IMR-90 (cell line): Measurements from ENCODE around the gene RMI1. TPM values are rescaled to one million over a fixed set of nuclear protein-coding genes. Genes with fewer than 3 reads are reported as not detected.

Experiments used
- ATAC-seq: fragments of 200-7000 bp; cut with Tn5 transposase; 2 replicates; pipeline ENCODE4 v1.9.1; 2020; ENCODE audit warnings: low read depth, mild to moderate bottlenecking, moderate library complexity
- BruUV-seq: library from RNA; stranded (reverse); fragments of 400-500 nt; replicated peaks from 2 replicates; lab custom pipeline; 2021; lab: Mats Ljungman, UMichigan
- CTCF ChIA-PET: fragments of 300-600 bp; formaldehyde crosslinking; extraction: SDS; loops from one replicate; lab custom pipeline; 2021; ENCODE audit warnings: antibody characterized with exemption; lab: Yijun Ruan, JAX
- POLR2A ChIA-PET: fragments of 300-600 bp; sonication (Branson Sonifier 250); formaldehyde crosslinking; loops from one replicate; lab custom pipeline; 2022; ENCODE audit warnings: antibody characterized with exemption; ENCODE audit not compliant: unreplicated experiment; lab: Charles Lee
- DNase-seq: peaks from one replicate; pipeline ENCODE4 v3.0.0; 2013
- H2AFZ ChIP-seq: replicated peaks from 2 replicates; pipeline ENCODE3; 2013; ENCODE audit warnings: low read length, mild to moderate bottlenecking; ENCODE audit not compliant: poor library complexity
- H2AK5ac ChIP-seq: 2 replicates; pipeline ENCODE4 v1.6.1; 2013; ENCODE audit warnings: low read depth, low read length, inconsistent platforms
- H2AK9ac ChIP-seq: replicated peaks from 2 replicates; pipeline ENCODE3; 2013; ENCODE audit warnings: mild to moderate bottlenecking, low read depth, low read length, moderate library complexity; ENCODE audit not compliant: poor library complexity
- H2BK120ac ChIP-seq: 2 replicates; pipeline ENCODE4 v1.6.1; 2013; ENCODE audit warnings: low read depth, low read length, inconsistent platforms
- H2BK15ac ChIP-seq: 3 replicates; pipeline ENCODE4 v1.6.1; 2013; ENCODE audit warnings: low read depth, low read length, inconsistent platforms
- H2BK20ac ChIP-seq: 2 replicates; pipeline ENCODE4 v1.6.1; 2013; ENCODE audit warnings: low read depth, mild to moderate bottlenecking, inconsistent platforms, low read length, moderate library complexity
- H2BK5ac ChIP-seq: 2 replicates; pipeline ENCODE4 v1.6.1; 2013; ENCODE audit warnings: mild to moderate bottlenecking, low read depth, low read length, inconsistent platforms; ENCODE audit not compliant: poor library complexity, severe bottlenecking
- H3K14ac ChIP-seq: replicated peaks from 2 replicates; pipeline ENCODE4 v1.6.1; 2013; ENCODE audit warnings: low read depth, low read length, inconsistent platforms
- H3K18ac ChIP-seq: 2 replicates; pipeline ENCODE4 v1.6.1; 2013; ENCODE audit warnings: low read depth, low read length, control low read depth
- H3K23ac ChIP-seq: 2 replicates; pipeline ENCODE4 v1.6.1; 2013; ENCODE audit warnings: low read depth, low read length, inconsistent platforms
- H3K27ac ChIP-seq: 2 replicates; pipeline ENCODE4 v1.5.1; 2013; ENCODE audit warnings: mild to moderate bottlenecking, control low read depth, low read length; ENCODE audit not compliant: insufficient read depth
- H3K27me3 ChIP-seq: 2 replicates; pipeline ENCODE4 v1.6.1; 2013; ENCODE audit warnings: low read length; ENCODE audit not compliant: control insufficient read depth, insufficient read depth
- H3K36me3 ChIP-seq: 2 replicates; pipeline ENCODE4 v1.6.1; 2013; ENCODE audit warnings: low read length, mixed read lengths; ENCODE audit not compliant: control insufficient read depth, insufficient read depth
- H3K4ac ChIP-seq: 2 replicates; pipeline ENCODE4 v1.6.1; 2013; ENCODE audit warnings: low read depth, low read length, inconsistent platforms
- H3K4me1 ChIP-seq: 2 replicates; pipeline ENCODE4 v1.6.1; 2013; ENCODE audit warnings: low read length, mixed read lengths; ENCODE audit not compliant: control insufficient read depth, insufficient read depth
- H3K4me2 ChIP-seq: 2 replicates; pipeline ENCODE4 v1.6.1; 2013; ENCODE audit warnings: low read depth, mild to moderate bottlenecking, control low read depth, low read length, moderate library complexity
- H3K4me3 ChIP-seq: 2 replicates; pipeline ENCODE4 v1.5.1; 2013; ENCODE audit warnings: low read depth, mild to moderate bottlenecking, control low read depth, low read length, moderate library complexity; ENCODE audit not compliant: insufficient read depth
- H3K56ac ChIP-seq: 2 replicates; pipeline ENCODE4 v1.6.1; 2013; ENCODE audit warnings: low read length, inconsistent platforms; ENCODE audit not compliant: insufficient read depth; ENCODE audit errors: extremely low read depth
- H3K79me1 ChIP-seq, 2 experiments: 2 replicates each; pipeline ENCODE4 v1.6.1; 2013; ENCODE audit warnings: low read length in 2 of 2, inconsistent platforms in 1 of 2, low read depth in 1 of 2
- H3K9ac ChIP-seq: 2 replicates; pipeline ENCODE4 v1.6.1; 2013; ENCODE audit warnings: low read depth, low read length, control low read depth
- H3K9me1 ChIP-seq: 2 replicates; pipeline ENCODE4 v1.6.1; 2013; ENCODE audit warnings: low read length, inconsistent platforms; ENCODE audit not compliant: insufficient read depth
- H3K9me3 ChIP-seq: 2 replicates; pipeline ENCODE4 v1.6.1; 2013; ENCODE audit warnings: low read length; ENCODE audit not compliant: control insufficient read depth, insufficient read depth
- H4K20me1 ChIP-seq: 2 replicates; pipeline ENCODE4 v1.6.1; 2013; ENCODE audit warnings: low read length, inconsistent platforms; ENCODE audit not compliant: insufficient read depth
- H4K5ac ChIP-seq: 2 replicates; pipeline ENCODE4 v1.6.1; 2013; ENCODE audit warnings: mild to moderate bottlenecking, low read depth, low read length, control low read depth
- H4K8ac ChIP-seq, 2 experiments: 2 replicates each; pipeline ENCODE4 v1.6.1; 2013; ENCODE audit warnings: low read depth in 2 of 2, low read length in 2 of 2, control low read depth in 1 of 2, inconsistent platforms in 1 of 2
- H4K91ac ChIP-seq: 2 replicates; pipeline ENCODE4 v1.6.1; 2013; ENCODE audit warnings: low read depth, low read length, inconsistent platforms; ENCODE audit not compliant: insufficient read depth
- CHD1 ChIP-seq: IDR thresholded peaks from 2 replicates; pipeline ENCODE4 v1.6.1; 2012; ENCODE audit warnings: low read depth, low read length, improper control_type of control experiment
- FOS ChIP-seq: fragments of 150-350 bp; IDR thresholded peaks from 2 replicates; pipeline ENCODE4 v1.6.1; 2016; ENCODE audit warnings: low read depth, low read length
- MAFK ChIP-seq: IDR thresholded peaks from 2 replicates; pipeline ENCODE4 v1.6.1; 2012; ENCODE audit warnings: low read depth, low read length, improper control_type of control experiment
- NFE2L2 ChIP-seq: fragments of 150-350 bp; IDR thresholded peaks from 2 replicates; pipeline ENCODE4 v1.6.1; 2016; ENCODE audit warnings: low read depth, mild to moderate bottlenecking, low read length
- POLR2A ChIP-seq: IDR thresholded peaks from 2 replicates; pipeline ENCODE4 v1.6.1; 2012; ENCODE audit warnings: mild to moderate bottlenecking, low read depth, low read length
- RAD21 ChIP-seq: IDR thresholded peaks from 2 replicates; pipeline ENCODE4 v1.6.1; 2012; ENCODE audit warnings: low read length, improper control_type of control experiment
- RFX5 ChIP-seq: IDR thresholded peaks from 2 replicates; pipeline ENCODE4 v1.8.0; 2012; ENCODE audit warnings: low read depth, mild to moderate bottlenecking, low read length, moderate library complexity
- SMC3 ChIP-seq: fragments of 150-350 bp; IDR thresholded peaks from 2 replicates; pipeline ENCODE4 v1.6.1; 2016; ENCODE audit warnings: low read depth, mild to moderate bottlenecking, antibody characterized with exemption, low read length, moderate library complexity
- WGBS, 2 experiments: methylation state at CpG; one replicate each; pipeline versions ENCODE4 v1.1.5 to v1.1.7; 2013; ENCODE audit warnings: missing lambda C conversion rate in 2 of 2; ENCODE audit not compliant: insufficient read length in 1 of 2; ENCODE audit errors: extremely low coverage in 2 of 2; 5-methylcytosine and 5-hydroxymethylcytosine counted together
- dilution Hi-C: fragments of 300-500 bp; cut with HindIII; formaldehyde crosslinking; loops from one replicate; pipeline ENCODE4 v1.14.3; 2018; ENCODE audit warnings: low sequenced_read_pairs; ENCODE audit not compliant: unreplicated experiment
- in situ Hi-C: fragments of 300-500 bp; cut with MboI; formaldehyde crosslinking; loops from 3 replicates; pipeline ENCODE4 v1.14.3; 2019; ENCODE audit warnings: low sequenced_read_pairs, inconsistent platforms, mixed read lengths
- intact Hi-C: fragments of 100-400 bp; cut with micrococcal nuclease; formaldehyde crosslinking; loops from 2 replicates; pipeline ENCODE4 v1.10.0; 2022
- polyA plus RNA-seq, 3 experiments: library from polyadenylated mRNA; depleted of rRNA; stranded (reverse); fragments of >200 nt; gene quantifications; 2 replicates each; pipeline ENCODE4 v1.2.3, GENCODE V29; 2012; ENCODE audit warnings: low replicate concordance in 1 of 3
- total RNA-seq: library from RNA; depleted of rRNA; stranded (reverse); fragments of >200 nt; gene quantifications from 2 replicates; pipeline ENCODE4 v1.2.3, GENCODE V29; 2012

The RMI1 gene
- total and polyA plus RNA-seq, 2 of the 4 experiments (the other 2 are of a cell fraction) = 4.4 to 6.8 TPM

- in situ Hi-C loops = loop anchor here (5.0 kb wide), 1 partner anchor 196 kb away; no protein-coding TSS in a partner anchor
- no peak for TF ChIP-seq MAFK
- TF ChIP-seq CHD1 = no peak
- no peak for TF ChIP-seq RAD21
- TF ChIP-seq FOS = no peak
- no peak for TF ChIP-seq RFX5
- TF ChIP-seq POLR2A = no peak
- TF ChIP-seq SMC3 = no peak
- TF ChIP-seq NFE2L2 = no peak
These were observed 4.2 kb upstream of the RMI1 start for GRCh38 chr9:83976372-83976771.

More at GRCh38 chr9:83976372-83976771, 4.2 kb upstream of the RMI1 start:
- Histone ChIP-seq H3K27ac (no peak overlapping the region), H3K9me3 (no peaks in the 10 kb centered on the region), H4K8ac (no peak overlapping the region), H4K91ac (no peak overlapping the region), H3K9me1 (peaks cover 6% of the 10 kb centered on the region), H3K56ac (no peak overlapping the region), H2AFZ (no peak overlapping the region), H3K36me3 (peaks cover 41% of the 10 kb centered on the region), H3K4me2 (no peak overlapping the region), H2BK15ac (no peak overlapping the region), H4K5ac (no peak overlapping the region), H2AK9ac (no peak overlapping the region), H3K9ac (no peak overlapping the region), H3K4me1 (0 out of 2 replicates have a peak, but pooled peaks cover 2% of the 10 kb centered on the region), H3K27me3 (no peaks in the 10 kb centered on the region), H2BK120ac (no peak overlapping the region), H3K4ac (no peak overlapping the region), H3K23ac (no peak overlapping the region), H3K14ac (no peak overlapping the region), H3K79me1 (peaks cover 22 to 32% of the 10 kb centered on the region in 2 experiments), H4K20me1 (peaks cover 78% of the 10 kb centered on the region), H3K18ac (no peak overlapping the region), H2BK20ac (no peak overlapping the region), H2AK5ac (no peak overlapping the region), H3K4me3 (no peak overlapping the region), H2BK5ac (no peak overlapping the region)
- no CpG with 5 or more reads among the region's 2 CpGs for WGBS, 2 experiments
- no peak for DNase-seq
- no peak for ATAC-seq
- no TSS peak for BruUV-seq
- CTCF ChIA-PET = no interaction called here
- dilution Hi-C loops = no loop called here
- POLR2A ChIA-PET = no interaction called here
- intact Hi-C loops = no loop called here
